SK-N-SH treated with all-trans-retinoic acid at 6 μM for 48 hours (cell line): ENCODE data around the gene PIK3R3.

Source experiments
- CSDC2 ChIP-seq: fragments of 250-450 bp; sonication (Bioruptor Pico); IDR thresholded peaks from 2 replicates; pipeline ENCODE4 v1.5.0; 2020; ENCODE audit warnings: mild to moderate bottlenecking, moderate library complexity
- ZFP30 ChIP-seq: fragments of 450-650 bp; formaldehyde crosslinking; IDR thresholded peaks from 2 replicates; pipeline ENCODE4 v1.5.0; 2022; ENCODE audit warnings: mild to moderate bottlenecking, moderate library complexity
- ZNF565 ChIP-seq: fragments of 450-650 bp; formaldehyde crosslinking; conservative IDR thresholded peaks from 2 replicates; pipeline ENCODE4 v1.5.0; 2020; ENCODE audit warnings: low read depth, mild to moderate bottlenecking, moderate library complexity
- TF ChIP-seq, protein P1 (sequence below): fragments of 250-450 bp; sonication (Bioruptor Pico); IDR thresholded peaks from 2 replicates; pipeline ENCODE4 v1.8.0; 2020; ENCODE audit warnings: mild to moderate bottlenecking, moderate library complexity, borderline replicate concordance

- TF ChIP-seq CSDC2 (CRISPR knock-in tag) (no peak), ZNF565 (CRISPR knock-in tag) (no peak), ZFP30 (CRISPR knock-in tag) (no peak)
- TF ChIP-seq, protein P1, sequence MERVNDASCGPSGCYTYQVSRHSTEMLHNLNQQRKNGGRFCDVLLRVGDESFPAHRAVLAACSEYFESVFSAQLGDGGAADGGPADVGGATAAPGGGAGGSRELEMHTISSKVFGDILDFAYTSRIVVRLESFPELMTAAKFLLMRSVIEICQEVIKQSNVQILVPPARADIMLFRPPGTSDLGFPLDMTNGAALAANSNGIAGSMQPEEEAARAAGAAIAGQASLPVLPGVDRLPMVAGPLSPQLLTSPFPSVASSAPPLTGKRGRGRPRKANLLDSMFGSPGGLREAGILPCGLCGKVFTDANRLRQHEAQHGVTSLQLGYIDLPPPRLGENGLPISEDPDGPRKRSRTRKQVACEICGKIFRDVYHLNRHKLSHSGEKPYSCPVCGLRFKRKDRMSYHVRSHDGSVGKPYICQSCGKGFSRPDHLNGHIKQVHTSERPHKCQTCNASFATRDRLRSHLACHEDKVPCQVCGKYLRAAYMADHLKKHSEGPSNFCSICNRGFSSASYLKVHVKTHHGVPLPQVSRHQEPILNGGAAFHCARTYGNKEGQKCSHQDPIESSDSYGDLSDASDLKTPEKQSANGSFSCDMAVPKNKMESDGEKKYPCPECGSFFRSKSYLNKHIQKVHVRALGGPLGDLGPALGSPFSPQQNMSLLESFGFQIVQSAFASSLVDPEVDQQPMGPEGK: no peak
Measured at GRCh38 chr1:46114925-46115603, 17.4 kb downstream of the PIK3R3 start.
